Ovary (tissue), 9 donors: ENCODE results near the gene ZNF792. TPM values are rescaled to one million over a fixed set of nuclear protein-coding genes. Genes with fewer than 3 reads are reported as not detected.

Experiments
- DNase-seq, 5 donors: peaks; one replicate each; pipeline ENCODE4 v3.0.0-alpha.2; 2019 to 2020
- H3K27ac ChIP-seq, 2 donors: fragments of 200-600 bp; one replicate each; pipeline versions ENCODE4 v1.5.1 to v1.8.0; 2019 to 2022
- H3K27me3 ChIP-seq: fragments of 200-600 bp; one replicate; pipeline ENCODE4 v1.8.0; 2022
- H3K36me3 ChIP-seq: fragments of 200-600 bp; sonication (generic); one replicate; pipeline ENCODE4 v1.5.1; 2019
- H3K4me1 ChIP-seq: one replicate; pipeline ENCODE4 v1.8.1; 2013; ENCODE audit warnings: mild to moderate bottlenecking, moderate library complexity; ENCODE audit not compliant: insufficient read depth
- H3K4me3 ChIP-seq: fragments of 200-600 bp; sonication (generic); one replicate; pipeline ENCODE4 v1.5.1; 2017
- H3K9me3 ChIP-seq, 2 donors: fragments of 200-600 bp in 1 of 2; sonication (generic) in 1 of 2; one replicate each; pipeline versions ENCODE4 v1.5.1 to v1.8.1; 2013 to 2019; ENCODE audit warnings: mild to moderate bottlenecking in 1 of 2, moderate library complexity in 1 of 2
- EP300 ChIP-seq: sonication (generic); formaldehyde crosslinking; IDR thresholded peaks from one replicate; pipeline ENCODE4 v1.6.1; 2017; ENCODE audit warnings: antibody characterized with exemption
- POLR2A ChIP-seq: fragments of 450-650 bp; IDR thresholded peaks from one replicate; pipeline ENCODE4 v1.6.1; 2017; ENCODE audit warnings: antibody characterized with exemption, mild to moderate bottlenecking, moderate library complexity
- WGBS, 3 donors: extraction: QIAGEN DNeasy Blood & Tissue Kit in 1 of 3; methylation state at CpG; one replicate each; pipeline versions ENCODE4 v1.1.5 to v1.1.7; 2013 to 2017; 5-methylcytosine and 5-hydroxymethylcytosine counted together
- intact Hi-C, 4 donors: fragments of 100-400 bp; cut with DNase I; formaldehyde crosslinking; loops; one replicate each; pipeline versions ENCODE4 v1.11.0 to v1.15.1; 2022 to 2023
- polyA plus RNA-seq, 2 donors: library from polyadenylated mRNA; stranded (reverse); fragments of 200-250 nt in 1 of 2; fragments of 350-450 nt in 1 of 2; fragmentation: Illumina TruSeq in 1 of 2; extraction: RNeasy Lipid Tissue Mini Kit (QIAGEN cat#74804) in 1 of 2; gene quantifications; one replicate each; pipeline ENCODE4 v1.2.3, GENCODE V29; 2013 to 2014
- total RNA-seq, 7 donors: library from RNA; depleted of rRNA in 2 of 7; stranded (reverse); fragments of >200 nt in 2 of 7; fragmentation: NEBNext Ultra II Directional in 3 of 7; extraction: Animal tissue kit (Norgen Biotek cat#: 25700) in 3 of 7; gene quantifications; one replicate each; pipeline versions ENCODE4 v1.1.0 to v1.2.4, GENCODE V29; 2016 to 2023
- TF ChIP-seq, protein P1 (sequence below), 3 donors: fragments of 450-650 bp in 2 of 3; fragments of 200-600 bp in 1 of 3; IDR thresholded peaks; one replicate each; pipeline versions ENCODE4 v1.5.1 to v1.8.0; 2016 to 2022; ENCODE audit warnings: antibody characterized with exemption in 3 of 3, mild to moderate bottlenecking in 1 of 3
- donor health status: DM: no; HTN: no; CAD: no; lungs with moderate emphysema.
- donor health status: DM: no; HTN: no; CAD: no.
- donor health status: Bipolar disorder and iron deficiency.
- donor health status: DM: yes; HTN: yes; CAD: no.
- donor health status: DM: no; HTN: no; CAD: no.
- donor health status: DM: yes; HTN: yes; CAD: no.

ZNF792 gene
- total and polyA plus RNA-seq, 9 donors: 2.6 to 5.4 (median 4.5) TPM

DNA sequence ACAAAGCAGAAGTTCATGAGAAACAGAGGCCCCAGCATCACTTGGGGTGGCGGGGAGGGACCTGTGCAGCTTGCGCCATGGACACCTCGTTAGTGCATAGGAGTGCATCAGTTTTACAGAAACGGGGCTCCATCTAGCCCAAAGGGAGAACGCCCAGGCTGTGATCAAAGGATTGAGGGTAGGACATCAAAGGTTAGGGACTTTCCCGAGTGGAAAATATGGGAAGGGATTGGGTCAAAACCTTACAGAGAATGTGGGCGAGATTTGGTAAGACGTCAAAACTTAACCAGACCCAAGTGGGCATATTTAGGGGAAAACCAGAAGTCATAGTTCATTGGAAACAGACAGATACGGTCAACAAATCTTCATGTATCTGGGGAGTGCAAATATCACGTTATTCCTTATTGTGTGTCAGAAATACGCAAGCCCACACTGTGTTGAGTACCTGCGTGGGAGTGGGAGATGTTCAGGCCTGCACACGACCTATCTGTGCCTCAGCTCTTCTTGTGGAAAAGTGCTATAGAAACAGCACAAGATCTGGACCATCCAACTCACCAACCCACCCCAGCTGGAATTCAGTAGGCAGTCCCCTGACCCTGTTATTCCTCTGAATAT is 26.7 kb upstream of the ZNF792 start:
- no peak for TF ChIP-seq POLR2A
- TF ChIP-seq EP300: no peak
- TF ChIP-seq, protein P1, sequence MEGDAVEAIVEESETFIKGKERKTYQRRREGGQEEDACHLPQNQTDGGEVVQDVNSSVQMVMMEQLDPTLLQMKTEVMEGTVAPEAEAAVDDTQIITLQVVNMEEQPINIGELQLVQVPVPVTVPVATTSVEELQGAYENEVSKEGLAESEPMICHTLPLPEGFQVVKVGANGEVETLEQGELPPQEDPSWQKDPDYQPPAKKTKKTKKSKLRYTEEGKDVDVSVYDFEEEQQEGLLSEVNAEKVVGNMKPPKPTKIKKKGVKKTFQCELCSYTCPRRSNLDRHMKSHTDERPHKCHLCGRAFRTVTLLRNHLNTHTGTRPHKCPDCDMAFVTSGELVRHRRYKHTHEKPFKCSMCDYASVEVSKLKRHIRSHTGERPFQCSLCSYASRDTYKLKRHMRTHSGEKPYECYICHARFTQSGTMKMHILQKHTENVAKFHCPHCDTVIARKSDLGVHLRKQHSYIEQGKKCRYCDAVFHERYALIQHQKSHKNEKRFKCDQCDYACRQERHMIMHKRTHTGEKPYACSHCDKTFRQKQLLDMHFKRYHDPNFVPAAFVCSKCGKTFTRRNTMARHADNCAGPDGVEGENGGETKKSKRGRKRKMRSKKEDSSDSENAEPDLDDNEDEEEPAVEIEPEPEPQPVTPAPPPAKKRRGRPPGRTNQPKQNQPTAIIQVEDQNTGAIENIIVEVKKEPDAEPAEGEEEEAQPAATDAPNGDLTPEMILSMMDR (IDR thresholded peaks at IDR 0.05): no peak
- WGBS, 3 donors: 75 to 78% (median 77%) methylated on average over 13 of the region's 13 CpGs

DNA sequence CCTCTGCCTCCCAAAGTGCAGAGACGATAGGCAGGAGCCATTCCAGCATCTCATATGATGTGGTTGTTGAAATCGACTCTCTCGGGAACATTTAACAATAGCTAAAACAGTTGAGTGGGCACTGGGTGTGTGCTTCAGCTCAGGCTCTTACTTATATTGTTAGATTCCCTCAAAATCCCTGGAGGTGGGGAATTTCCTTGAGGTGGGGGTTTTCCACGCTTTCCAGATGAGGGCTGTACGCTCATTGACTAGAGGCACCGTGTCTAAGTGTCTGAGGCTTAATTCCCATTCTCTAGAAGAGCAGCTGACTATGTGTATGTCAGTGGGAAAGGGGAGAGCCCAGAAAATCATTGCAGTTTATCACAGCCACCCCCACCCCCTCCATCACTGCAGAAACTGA is 25.3 kb upstream of the ZNF792 start:
- Histone ChIP-seq H3K9me3 (no peaks in the 10 kb centered on the region), H3K36me3 (no peaks in the 10 kb centered on the region), H3K4me1 (peaks cover 6% of the 10 kb centered on the region), H3K4me3 (no peak overlapping the region), H3K27ac (no peak overlapping the region), H3K27me3 (no peaks in the 10 kb centered on the region)
- WGBS, 3 donors: 74 to 89% (median 82%) methylated on average over 6 of the region's 6 CpGs
- DNase-seq: no peak
- intact Hi-C loops: no loop called here
- no peak for TF ChIP-seq POLR2A
- TF ChIP-seq EP300: no peak
- TF ChIP-seq, protein P1 (IDR thresholded peaks at IDR 0.05): no peak

More for the DNA sequence above, 26.7 kb upstream of the ZNF792 start:
- Histone ChIP-seq H3K9me3 (no peaks in the 10 kb centered on the region), H3K36me3 (no peaks in the 10 kb centered on the region), H3K4me1 (peaks cover 11% of the 10 kb centered on the region), H3K27ac (no peak overlapping the region), H3K27me3 (no peaks in the 10 kb centered on the region), H3K4me3 (no peak overlapping the region)
- intact Hi-C loops: no loop called here
- no peak for DNase-seq

- DNase-seq: no peak
- peaks cover 4% of the 10 kb centered on the region for H3K4me1 ChIP-seq
- intact Hi-C loops: no loop called here
- H3K27me3 ChIP-seq: no peaks in the 10 kb centered on the region
- no peaks in the 10 kb centered on the region for H3K36me3 ChIP-seq
- TF ChIP-seq, protein P1 (IDR thresholded peaks at IDR 0.05): no peak
- TF ChIP-seq EP300 (no peak), POLR2A (no peak)
- WGBS, 3 donors: 97 to 100% (median 100%) methylated on average over 1 of the region's 1 CpG
- no peak overlapping the region for H3K4me3 ChIP-seq
- no peak overlapping the region for H3K27ac ChIP-seq
- no peaks in the 10 kb centered on the region for H3K9me3 ChIP-seq
Measured at GRCh38 chr19:34988119-34988518, 24.1 kb upstream of the ZNF792 start.

- no peak overlapping the region for H3K27ac ChIP-seq
- H3K4me1 ChIP-seq: peaks cover 4% of the 10 kb centered on the region
- H3K9me3 ChIP-seq: no peaks in the 10 kb centered on the region
- 22 to 27% (median 23%) methylated on average over 7 of the region's 7 CpGs for WGBS, 3 donors
- H3K36me3 ChIP-seq: no peaks in the 10 kb centered on the region
- DNase-seq: no peak
- TF ChIP-seq, protein P1 (IDR thresholded peaks at IDR 0.05): no peak
- TF ChIP-seq EP300 (no peak), POLR2A (no peak)
- intact Hi-C loops: no loop called here
- no peaks in the 10 kb centered on the region for H3K27me3 ChIP-seq
- H3K4me3 ChIP-seq: no peak overlapping the region
Measured at GRCh38 chr19:34985249-34986022, 21.4 kb upstream of the ZNF792 start.
